ENCODE results near the gene FKBP1B.
"Not testable (repeated sequence)": the region's sequence is repeated elsewhere in the genome, so short reads cannot be mapped to it uniquely, and the experiment has no call there.

The FKBP1B gene

DNA sequence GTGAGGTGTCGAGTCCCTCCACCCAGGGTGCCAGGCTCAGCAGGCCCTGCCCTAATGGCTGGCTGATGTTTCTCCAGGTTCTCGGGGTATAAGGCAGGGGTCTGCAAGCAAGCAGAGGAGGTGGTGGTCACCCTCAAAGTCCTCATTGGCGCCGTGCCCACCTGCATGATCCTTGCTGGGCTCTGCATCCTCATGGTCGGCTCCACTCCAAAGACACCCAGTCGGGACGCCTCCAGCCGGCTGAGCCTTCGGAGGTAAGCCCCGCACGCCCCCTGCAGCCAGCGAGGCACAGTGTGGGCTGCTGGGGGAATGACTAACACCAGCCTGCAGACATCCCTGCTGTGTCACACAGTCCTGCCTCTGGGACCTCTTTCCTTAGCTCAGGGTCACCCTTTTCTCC, 25.5 kb upstream of the FKBP1B start:
- TF ChIP-seq CTCF (conservative IDR thresholded peaks at IDR 0.05; ENCODE audit: low read length), result peak; percentile 28
- DNase-seq (ENCODE audit: low read depth), result peak; percentile 21
- H3K4me3 ChIP-seq (ENCODE audit: low read length), result no peak overlapping the region

DNA sequence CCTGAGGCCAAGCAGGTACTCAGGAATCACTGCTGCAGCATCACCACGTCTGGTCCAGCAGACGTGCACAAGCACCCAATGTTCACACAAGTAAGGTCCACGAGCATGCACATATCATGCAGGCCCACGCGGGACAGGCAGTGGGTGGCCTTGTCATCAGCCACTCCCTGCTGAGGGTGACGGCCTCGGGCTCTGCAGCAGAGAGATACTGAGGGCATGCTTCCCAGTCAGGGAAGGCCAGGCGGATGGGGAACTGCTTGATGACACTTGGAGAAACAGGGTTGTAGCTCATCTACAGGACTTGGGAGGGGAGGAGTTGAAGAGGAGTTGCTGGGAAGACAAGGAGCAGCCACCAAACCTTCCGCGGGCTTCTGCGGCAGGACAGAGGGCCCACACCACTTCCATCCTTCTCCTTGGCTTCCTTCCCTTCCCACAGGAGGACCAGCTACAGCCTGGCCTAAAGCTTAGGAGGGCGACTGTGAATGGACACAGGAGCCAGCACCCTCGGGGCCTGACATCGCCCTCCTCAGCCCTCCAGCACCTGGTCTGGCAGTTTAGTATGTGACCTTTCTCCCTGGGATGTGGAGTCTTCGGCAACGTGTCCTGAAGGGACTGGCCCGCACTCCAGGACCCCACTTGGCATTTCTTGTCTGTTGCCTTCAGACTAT, 24.4 kb upstream of the FKBP1B start:
- H3K4me3 ChIP-seq (ENCODE audit: low read length), result no peak overlapping the region
- no peak for TF ChIP-seq CTCF (conservative IDR thresholded peaks at IDR 0.05; ENCODE audit: low read length)
- DNase-seq (ENCODE audit: low read depth), result no peak

DNA sequence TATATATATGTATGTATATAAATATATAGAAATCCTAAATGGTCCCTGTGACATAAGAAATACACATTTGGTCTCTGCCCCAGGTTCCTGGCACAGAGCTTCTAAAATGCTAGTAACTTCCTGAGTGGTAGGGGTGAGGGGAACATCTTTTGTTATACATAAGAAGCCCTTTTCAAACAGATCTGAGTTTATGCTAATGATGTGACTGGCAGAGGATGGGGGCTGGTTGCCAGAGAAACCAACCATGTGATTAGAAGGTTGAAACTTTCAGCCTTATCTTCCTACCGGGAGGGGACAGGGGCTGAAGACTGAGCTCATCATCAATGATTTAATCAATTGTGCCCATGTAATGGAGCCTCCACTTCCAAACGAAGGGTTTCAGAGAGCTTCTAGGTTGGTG, 23.3 kb upstream of the FKBP1B start:
- TF ChIP-seq CTCF (conservative IDR thresholded peaks at IDR 0.05; ENCODE audit: low read length), result no peak
- DNase-seq (ENCODE audit: low read depth), result no peak
- no peak overlapping the region for H3K4me3 ChIP-seq (ENCODE audit: low read length)

DNA sequence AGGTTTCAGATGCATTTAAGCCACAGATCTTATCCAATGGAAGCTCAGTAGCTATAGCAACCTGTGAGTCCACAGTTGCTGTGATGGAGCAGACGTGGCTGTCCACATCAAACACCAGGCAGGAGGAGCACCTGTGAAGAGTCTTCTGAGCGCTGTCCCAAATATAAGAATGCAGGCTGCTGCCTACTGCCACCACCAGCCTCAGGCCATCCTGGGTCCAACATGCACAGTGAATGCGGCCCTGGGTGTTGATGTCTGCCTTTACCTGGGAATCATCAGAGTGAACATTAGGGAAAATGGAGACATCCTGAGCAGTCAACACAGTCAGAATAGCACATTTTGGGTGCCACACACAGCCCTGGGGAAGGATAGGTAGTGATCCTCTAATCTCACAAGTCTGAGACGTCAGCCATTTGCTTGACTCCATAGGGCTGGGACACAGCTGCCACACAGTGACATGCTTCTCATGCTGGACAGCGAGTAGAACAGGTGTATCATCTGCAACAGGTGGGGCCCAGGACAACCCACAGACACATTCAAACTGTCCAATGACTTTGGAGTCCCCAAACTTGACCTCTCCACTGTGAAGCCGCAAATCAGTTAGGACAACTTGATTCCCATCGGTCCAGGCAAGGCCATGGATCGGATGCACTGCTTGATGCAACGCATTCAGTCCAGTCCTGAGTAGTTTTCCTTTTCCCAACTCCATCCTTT, 10.6 kb upstream of the FKBP1B start:
- no peak for DNase-seq (ENCODE audit: low read depth)
- TF ChIP-seq CTCF (conservative IDR thresholded peaks at IDR 0.05; ENCODE audit: low read length), result no peak
- H3K4me3 ChIP-seq (ENCODE audit: low read length), result no peak overlapping the region

DNA sequence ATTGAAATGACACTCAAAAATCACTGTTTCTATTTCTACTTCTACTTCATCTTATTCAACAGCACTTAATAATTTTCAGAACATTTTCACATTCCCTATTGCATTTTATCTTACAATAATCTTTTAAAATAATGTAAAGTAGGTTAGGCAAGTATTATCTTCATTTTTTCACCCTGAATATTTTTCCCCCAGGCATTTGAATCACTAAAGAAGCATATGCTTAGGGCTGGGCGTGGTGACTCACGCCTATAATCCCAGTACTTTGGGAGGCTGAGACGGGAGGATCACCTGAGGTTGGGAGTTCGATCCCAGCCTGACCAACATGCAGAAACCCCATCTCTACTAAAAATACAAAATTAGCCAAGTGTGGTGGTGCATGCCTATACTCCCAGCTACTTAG, 9.0 kb upstream of the FKBP1B start:
- no peak for DNase-seq (ENCODE audit: low read depth)
- TF ChIP-seq CTCF (conservative IDR thresholded peaks at IDR 0.05; ENCODE audit: low read length), result no peak
- H3K4me3 ChIP-seq (ENCODE audit: low read length), result no peak overlapping the region

- H3K4me3 ChIP-seq (ENCODE audit: low read length); DNase-seq (ENCODE audit: low read depth): not testable (repeated sequence)
Observed at GRCh38 chr2:24043133-24043532, 6.4 kb upstream of the FKBP1B start.

DNA sequence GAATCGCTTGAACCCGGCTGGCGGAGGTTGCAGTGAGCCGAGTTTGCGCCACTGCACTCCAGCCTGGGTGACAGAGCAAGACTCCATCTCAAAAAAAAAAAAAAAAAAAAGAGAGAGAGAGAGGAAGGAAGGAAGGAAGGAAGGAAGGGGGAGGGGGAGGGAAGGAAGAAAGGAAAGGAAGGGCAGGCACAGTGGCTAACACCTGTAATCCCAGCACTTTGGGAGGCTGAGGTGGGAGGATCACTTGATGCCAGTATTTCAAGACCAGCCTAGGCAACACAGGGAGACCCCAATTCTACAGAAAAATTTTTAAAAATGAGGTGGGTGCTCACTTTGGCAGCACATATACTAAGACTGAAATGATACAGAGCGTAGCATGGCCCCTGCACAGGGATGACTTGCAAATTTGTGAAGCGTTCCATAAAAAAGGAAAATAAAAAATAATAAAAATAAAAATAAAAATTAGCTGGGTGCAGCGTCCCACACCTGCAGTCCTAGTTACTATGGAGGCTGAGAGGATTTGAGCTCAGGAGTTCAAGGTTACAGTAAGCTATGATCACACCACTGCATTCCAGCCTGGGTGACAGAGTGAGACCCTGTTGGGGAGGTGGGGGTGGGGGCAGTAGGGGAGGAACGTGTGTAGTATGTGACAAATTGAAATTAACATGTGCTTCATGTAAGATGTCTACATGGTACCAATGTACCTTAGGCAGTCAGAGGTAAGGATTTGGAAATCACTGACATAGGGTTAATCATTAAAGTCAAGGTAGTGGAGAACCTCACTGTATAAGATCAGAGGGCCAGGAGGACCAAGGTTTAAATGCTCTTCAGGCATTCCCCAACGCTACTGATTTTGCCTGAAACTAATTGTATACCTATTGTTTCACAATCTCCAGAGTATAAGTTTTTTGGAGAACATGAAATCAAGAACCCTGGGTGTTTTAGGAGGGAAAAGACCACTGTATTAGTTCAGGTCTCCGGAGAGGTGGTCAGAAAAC, 3.7 kb upstream of the FKBP1B start:
- no peak for DNase-seq (ENCODE audit: low read depth)
- no peak for TF ChIP-seq CTCF (conservative IDR thresholded peaks at IDR 0.05; ENCODE audit: low read length)
- H3K4me3 ChIP-seq (ENCODE audit: low read length), result peak overlapping the region; percentile 82

Measured in AG10803 (cell line).